Peyer's patch (tissue), 4 donors: ENCODE data around the gene TBX3. TPM values are rescaled to one million over a fixed set of nuclear protein-coding genes. Genes with fewer than 3 reads are reported as not detected.

Source experiments
- DNase-seq, 3 donors: peaks; one replicate each; pipeline ENCODE4 v3.0.0-alpha.2; 2017 to 2019
- H3K27ac ChIP-seq, 4 donors: fragments of 200-600 bp; sonication (generic); one replicate each; pipeline ENCODE4 v1.5.1; 2016 to 2019
- H3K27me3 ChIP-seq, 2 donors: fragments of 200-600 bp; sonication (generic); one replicate each; pipeline ENCODE4 v1.5.1; 2019
- H3K36me3 ChIP-seq, 3 donors: fragments of 200-600 bp; sonication (generic); one replicate each; pipeline ENCODE4 v1.5.1; 2016 to 2019
- H3K4me1 ChIP-seq, 4 donors: fragments of 200-600 bp; sonication (generic); one replicate each; pipeline ENCODE4 v1.5.1; 2016 to 2019
- H3K4me3 ChIP-seq, 4 donors: fragments of 200-600 bp; sonication (generic); 1 replicate in 3 of 4; 2 replicates in 1 of 4; pipeline ENCODE4 v1.5.1; 2016 to 2019; ENCODE audit warnings: mild to moderate bottlenecking in 1 of 4
- H3K9me3 ChIP-seq, 4 donors: fragments of 200-600 bp; sonication (generic); one replicate each; pipeline ENCODE4 v1.5.1; 2016 to 2019; ENCODE audit warnings: mild to moderate bottlenecking in 1 of 4
- CTCF ChIP-seq, 6 experiments: fragments of 450-650 bp in 4 of 6; fragments of 200-600 bp in 2 of 6; sonication (generic) in 1 of 6; IDR thresholded peaks; one replicate each; pipeline ENCODE4 v1.5.1; 2017 to 2019; ENCODE audit warnings: antibody characterized with exemption in 6 of 6, mild to moderate bottlenecking in 3 of 6, moderate library complexity in 1 of 6
- POLR2A ChIP-seq, 2 donors: fragments of 450-650 bp; IDR thresholded peaks; one replicate each; pipeline ENCODE4 v1.5.1; 2017; ENCODE audit warnings: antibody characterized with exemption in 2 of 2, mild to moderate bottlenecking in 2 of 2, moderate library complexity in 2 of 2
- total RNA-seq, 4 donors: library from RNA; depleted of rRNA; stranded (reverse); fragments of >200 nt; gene quantifications; one replicate each; pipeline ENCODE4 v1.1.0, GENCODE V29; 2016

The TBX3 gene
- total RNA-seq, 4 donors from 2014 or later, result 50.3 to 90.0 (median 80.2) TPM

- peak overlapping the region in 2 of 4 donors; percentile 23 to 72 for H3K27ac ChIP-seq
- peaks cover 0 to 21% (median 0%) of the 10 kb centered on the region in 4 donors for H3K4me1 ChIP-seq
- no peaks in the 10 kb centered on the region for H3K9me3 ChIP-seq
- no peak for DNase-seq
- peaks cover 0 to 12% (median 0%) of the 10 kb centered on the region in 3 donors for H3K36me3 ChIP-seq
- TF ChIP-seq CTCF (IDR thresholded peaks at IDR 0.05) (no peak), POLR2A (IDR thresholded peaks at IDR 0.05) (no peak)
- H3K4me3 ChIP-seq, result peak overlapping the region in 2 of 4 donors; percentile 4 to 56
- H3K27me3 ChIP-seq, result no peaks in the 10 kb centered on the region
Measured at GRCh38 chr12:114667669-114668150, 16.3 kb downstream of the TBX3 start.

- Histone ChIP-seq H3K9me3 (no peaks in the 10 kb centered on the region), H3K36me3 (peaks cover 0 to 5% (median 0%) of the 10 kb centered on the region in 3 donors), H3K27ac (no peak overlapping the region), H3K4me3 (no peak overlapping the region), H3K27me3 (no peaks in the 10 kb centered on the region), H3K4me1 (peaks cover 0 to 21% (median 0%) of the 10 kb centered on the region in 4 donors)
- no peak for DNase-seq
- TF ChIP-seq CTCF (IDR thresholded peaks at IDR 0.05), result no peak
- no peak for TF ChIP-seq POLR2A (IDR thresholded peaks at IDR 0.05)
Measured at GRCh38 chr12:114666746-114667668, 17.0 kb downstream of the TBX3 start.

GRCh38 chr12:114665411-114666260 lies 18.3 kb downstream of the TBX3 start:
- no peaks in the 10 kb centered on the region for H3K36me3 ChIP-seq
- H3K9me3 ChIP-seq, result no peaks in the 10 kb centered on the region
- no peak for DNase-seq
- H3K27me3 ChIP-seq, result no peaks in the 10 kb centered on the region
- H3K4me3 ChIP-seq, result no peak overlapping the region
- peaks cover 0 to 21% (median 0%) of the 10 kb centered on the region in 4 donors for H3K4me1 ChIP-seq
- no peak overlapping the region for H3K27ac ChIP-seq
- no peak for TF ChIP-seq CTCF (IDR thresholded peaks at IDR 0.05)
- no peak for TF ChIP-seq POLR2A (IDR thresholded peaks at IDR 0.05)

GRCh38 chr12:114664651-114665320 lies 19.2 kb downstream of the TBX3 start:
- Histone ChIP-seq H3K27ac (no peak overlapping the region), H3K36me3 (no peaks in the 10 kb centered on the region), H3K4me3 (peak overlapping the region in 2 of 4 donors; percentile 35 to 39), H3K27me3 (no peaks in the 10 kb centered on the region), H3K9me3 (no peaks in the 10 kb centered on the region), H3K4me1 (peaks cover 0 to 21% (median 0%) of the 10 kb centered on the region in 4 donors)
- TF ChIP-seq CTCF (IDR thresholded peaks at IDR 0.05), result no peak
- no peak for TF ChIP-seq POLR2A (IDR thresholded peaks at IDR 0.05)
- DNase-seq, result no peak
